Measurements from ENCODE around the gene ADCY3.
A peak's percentile ranks its signal among the peaks of the same experiment; 100 is the strongest.
"Not testable (repeated sequence)": the region's sequence is repeated elsewhere in the genome, so short reads cannot be mapped to it uniquely, and the experiment has no call there.

The ADCY3 gene

GRCh38 chr2:24806661-24807036, 113.4 kb downstream of the ADCY3 start:
- TF ChIP-seq, protein P1, sequence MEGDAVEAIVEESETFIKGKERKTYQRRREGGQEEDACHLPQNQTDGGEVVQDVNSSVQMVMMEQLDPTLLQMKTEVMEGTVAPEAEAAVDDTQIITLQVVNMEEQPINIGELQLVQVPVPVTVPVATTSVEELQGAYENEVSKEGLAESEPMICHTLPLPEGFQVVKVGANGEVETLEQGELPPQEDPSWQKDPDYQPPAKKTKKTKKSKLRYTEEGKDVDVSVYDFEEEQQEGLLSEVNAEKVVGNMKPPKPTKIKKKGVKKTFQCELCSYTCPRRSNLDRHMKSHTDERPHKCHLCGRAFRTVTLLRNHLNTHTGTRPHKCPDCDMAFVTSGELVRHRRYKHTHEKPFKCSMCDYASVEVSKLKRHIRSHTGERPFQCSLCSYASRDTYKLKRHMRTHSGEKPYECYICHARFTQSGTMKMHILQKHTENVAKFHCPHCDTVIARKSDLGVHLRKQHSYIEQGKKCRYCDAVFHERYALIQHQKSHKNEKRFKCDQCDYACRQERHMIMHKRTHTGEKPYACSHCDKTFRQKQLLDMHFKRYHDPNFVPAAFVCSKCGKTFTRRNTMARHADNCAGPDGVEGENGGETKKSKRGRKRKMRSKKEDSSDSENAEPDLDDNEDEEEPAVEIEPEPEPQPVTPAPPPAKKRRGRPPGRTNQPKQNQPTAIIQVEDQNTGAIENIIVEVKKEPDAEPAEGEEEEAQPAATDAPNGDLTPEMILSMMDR (conservative IDR thresholded peaks at IDR 0.05; ENCODE audit: low read length) = no peak
- no peak overlapping the region for H3K4me3 ChIP-seq (ENCODE audit: low read length)
- DNase-seq (ENCODE audit: low read depth) = no peak

- H3K4me3 ChIP-seq (ENCODE audit: low read length); DNase-seq (ENCODE audit: low read depth): not testable (repeated sequence)
Observed at GRCh38 chr2:24805811-24806660, 114.0 kb downstream of the ADCY3 start.

DNA sequence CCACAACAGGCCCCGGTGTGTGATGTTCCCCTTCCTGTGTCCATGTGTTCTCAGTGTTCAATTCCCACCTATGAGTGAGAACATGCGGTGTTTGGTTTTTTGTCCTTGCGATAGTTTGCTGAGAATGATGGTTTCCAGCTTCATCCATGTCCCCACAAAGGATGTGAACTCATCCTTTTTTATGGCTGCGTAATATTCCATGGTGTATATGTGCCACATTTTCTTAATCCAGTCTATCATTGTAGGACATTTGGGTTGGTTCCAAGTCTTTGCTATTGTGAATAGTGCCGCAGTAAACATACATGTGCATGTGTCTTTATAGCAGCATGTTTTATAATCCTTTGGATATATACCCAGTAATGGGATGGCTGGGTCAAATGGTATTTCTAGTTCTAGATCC, 119.5 kb downstream of the ADCY3 start:
- DNase-seq (ENCODE audit: low read depth); H3K4me3 ChIP-seq (ENCODE audit: low read length): not testable (repeated sequence)

- no peak overlapping the region for H3K4me3 ChIP-seq (ENCODE audit: low read length)
- DNase-seq (ENCODE audit: low read depth) = no peak
- TF ChIP-seq, protein P1 (conservative IDR thresholded peaks at IDR 0.05; ENCODE audit: low read length) = no peak
Observed at GRCh38 chr2:24797644-24798043, 122.4 kb downstream of the ADCY3 start.

GRCh38 chr2:24793761-24794435, 126.1 kb downstream of the ADCY3 start:
- no peak for DNase-seq (ENCODE audit: low read depth)
- TF ChIP-seq, protein P1 (conservative IDR thresholded peaks at IDR 0.05; ENCODE audit: low read length) = no peak

GRCh38 chr2:24792874-24793760, 126.9 kb downstream of the ADCY3 start, which contains the start of the genes CENPO and PTRHD1:
CENPO (plus strand) TSS chr2:24793425; CDS start chr2:24793920, 495 bp downstream.
PTRHD1 (minus strand) TSS chr2:24793391; CDS start chr2:24793377, 14 bp downstream.
- DNase-seq (ENCODE audit: low read depth) = peak; percentile 96
- TF ChIP-seq, protein P1 (conservative IDR thresholded peaks at IDR 0.05; ENCODE audit: low read length) = peak; percentile 63
- peak within 1 kb of the TSS; percentile 89 for H3K4me3 ChIP-seq (ENCODE audit: low read length)

More at GRCh38 chr2:24793761-24794435, 126.1 kb downstream of the ADCY3 start:
- peak overlapping the region; percentile 89 for H3K4me3 ChIP-seq (ENCODE audit: low read length)

DNA sequence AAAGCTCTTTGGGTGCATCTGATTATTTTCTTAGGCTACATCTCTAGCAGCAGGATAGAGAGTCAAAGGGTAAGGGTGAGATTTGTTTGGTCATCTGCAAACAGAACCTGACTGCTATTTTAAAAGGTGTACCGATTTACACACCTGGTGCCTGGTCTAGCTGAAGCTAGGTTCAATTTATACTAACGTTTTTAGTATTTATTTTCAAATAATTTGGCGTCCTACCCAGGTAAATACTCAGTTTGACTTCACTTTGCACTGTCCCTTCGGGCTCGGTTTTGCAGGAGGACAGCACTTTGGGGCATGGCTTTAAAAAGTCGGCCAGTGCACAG, 127.5 kb downstream of the ADCY3 start:
- DNase-seq (ENCODE audit: low read depth) = no peak
- H3K4me3 ChIP-seq (ENCODE audit: low read length) = peak overlapping the region; percentile 89
- TF ChIP-seq, protein P1 (conservative IDR thresholded peaks at IDR 0.05; ENCODE audit: low read length) = no peak
